ENCODE results near the gene CAPN10.

CAPN10 gene

DNA sequence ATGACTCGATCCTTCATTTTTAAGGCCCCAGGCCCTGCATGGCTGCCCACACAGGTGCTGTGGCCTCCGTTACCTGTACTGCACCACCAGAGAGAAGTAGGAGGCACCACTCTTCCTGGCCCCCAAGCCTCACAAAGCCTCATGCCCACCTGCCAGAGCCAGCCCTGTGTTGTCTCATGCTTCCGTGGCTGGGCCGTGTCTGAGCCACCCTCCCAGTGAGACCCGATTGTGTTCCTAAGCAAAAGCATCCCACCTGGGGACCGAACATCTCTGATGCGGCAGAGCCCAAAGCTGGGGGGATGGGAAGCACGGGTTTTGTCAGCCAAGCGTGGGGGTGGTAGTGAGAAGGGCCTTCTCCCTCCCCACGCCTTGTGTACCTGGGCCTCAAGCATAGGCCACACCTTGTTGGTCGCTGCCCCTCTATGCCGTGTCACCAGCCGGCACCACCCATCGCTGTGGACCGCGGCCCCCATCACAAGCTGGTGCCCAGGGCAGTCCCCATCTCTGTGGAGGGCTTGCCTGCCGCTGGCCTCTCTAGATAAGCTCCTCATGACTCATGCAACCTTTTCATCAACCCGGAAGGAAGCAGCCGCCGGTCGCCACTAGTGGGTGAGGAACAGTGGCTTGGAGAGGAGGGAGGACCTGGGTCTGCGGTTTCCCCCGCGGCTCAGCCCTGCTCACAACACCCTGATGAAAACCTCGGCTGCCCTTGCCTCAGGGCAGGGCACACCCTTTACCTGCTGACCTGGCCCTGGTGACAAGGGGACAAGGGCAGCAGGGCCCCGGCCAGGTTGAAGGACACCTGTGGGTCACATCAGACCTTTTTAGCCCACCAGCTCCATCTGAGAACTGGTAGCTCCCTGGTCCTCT is 21.0 kb upstream of the CAPN10 start:
- TF ChIP-seq RAD21 (IDR thresholded peaks at IDR 0.05; ENCODE audit: low read depth) (no peak), EP300 (IDR thresholded peaks at IDR 0.05; ENCODE audit: borderline replicate concordance) (no peak), TAF1 (IDR thresholded peaks at IDR 0.05; ENCODE audit: low read depth) (no peak), CEBPB (IDR thresholded peaks at IDR 0.05) (no peak), YY1 (IDR thresholded peaks at IDR 0.05; ENCODE audit: low read depth) (no peak), NFIC (IDR thresholded peaks at IDR 0.05) (no peak), EGR1 (IDR thresholded peaks at IDR 0.05) (no peak), FOXM1 (IDR thresholded peaks at IDR 0.05; ENCODE audit: borderline replicate concordance, low read depth) (no peak), TCF12 (IDR thresholded peaks at IDR 0.05; ENCODE audit: low read depth) (no peak)
- TF ChIP-seq, protein P1, sequence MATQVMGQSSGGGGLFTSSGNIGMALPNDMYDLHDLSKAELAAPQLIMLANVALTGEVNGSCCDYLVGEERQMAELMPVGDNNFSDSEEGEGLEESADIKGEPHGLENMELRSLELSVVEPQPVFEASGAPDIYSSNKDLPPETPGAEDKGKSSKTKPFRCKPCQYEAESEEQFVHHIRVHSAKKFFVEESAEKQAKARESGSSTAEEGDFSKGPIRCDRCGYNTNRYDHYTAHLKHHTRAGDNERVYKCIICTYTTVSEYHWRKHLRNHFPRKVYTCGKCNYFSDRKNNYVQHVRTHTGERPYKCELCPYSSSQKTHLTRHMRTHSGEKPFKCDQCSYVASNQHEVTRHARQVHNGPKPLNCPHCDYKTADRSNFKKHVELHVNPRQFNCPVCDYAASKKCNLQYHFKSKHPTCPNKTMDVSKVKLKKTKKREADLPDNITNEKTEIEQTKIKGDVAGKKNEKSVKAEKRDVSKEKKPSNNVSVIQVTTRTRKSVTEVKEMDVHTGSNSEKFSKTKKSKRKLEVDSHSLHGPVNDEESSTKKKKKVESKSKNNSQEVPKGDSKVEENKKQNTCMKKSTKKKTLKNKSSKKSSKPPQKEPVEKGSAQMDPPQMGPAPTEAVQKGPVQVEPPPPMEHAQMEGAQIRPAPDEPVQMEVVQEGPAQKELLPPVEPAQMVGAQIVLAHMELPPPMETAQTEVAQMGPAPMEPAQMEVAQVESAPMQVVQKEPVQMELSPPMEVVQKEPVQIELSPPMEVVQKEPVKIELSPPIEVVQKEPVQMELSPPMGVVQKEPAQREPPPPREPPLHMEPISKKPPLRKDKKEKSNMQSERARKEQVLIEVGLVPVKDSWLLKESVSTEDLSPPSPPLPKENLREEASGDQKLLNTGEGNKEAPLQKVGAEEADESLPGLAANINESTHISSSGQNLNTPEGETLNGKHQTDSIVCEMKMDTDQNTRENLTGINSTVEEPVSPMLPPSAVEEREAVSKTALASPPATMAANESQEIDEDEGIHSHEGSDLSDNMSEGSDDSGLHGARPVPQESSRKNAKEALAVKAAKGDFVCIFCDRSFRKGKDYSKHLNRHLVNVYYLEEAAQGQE (IDR thresholded peaks at IDR 0.05; ENCODE audit: low read depth): no peak
- TF ChIP-seq, protein P2, sequence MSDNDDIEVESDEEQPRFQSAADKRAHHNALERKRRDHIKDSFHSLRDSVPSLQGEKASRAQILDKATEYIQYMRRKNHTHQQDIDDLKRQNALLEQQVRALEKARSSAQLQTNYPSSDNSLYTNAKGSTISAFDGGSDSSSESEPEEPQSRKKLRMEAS (IDR thresholded peaks at IDR 0.05): no peak

DNA sequence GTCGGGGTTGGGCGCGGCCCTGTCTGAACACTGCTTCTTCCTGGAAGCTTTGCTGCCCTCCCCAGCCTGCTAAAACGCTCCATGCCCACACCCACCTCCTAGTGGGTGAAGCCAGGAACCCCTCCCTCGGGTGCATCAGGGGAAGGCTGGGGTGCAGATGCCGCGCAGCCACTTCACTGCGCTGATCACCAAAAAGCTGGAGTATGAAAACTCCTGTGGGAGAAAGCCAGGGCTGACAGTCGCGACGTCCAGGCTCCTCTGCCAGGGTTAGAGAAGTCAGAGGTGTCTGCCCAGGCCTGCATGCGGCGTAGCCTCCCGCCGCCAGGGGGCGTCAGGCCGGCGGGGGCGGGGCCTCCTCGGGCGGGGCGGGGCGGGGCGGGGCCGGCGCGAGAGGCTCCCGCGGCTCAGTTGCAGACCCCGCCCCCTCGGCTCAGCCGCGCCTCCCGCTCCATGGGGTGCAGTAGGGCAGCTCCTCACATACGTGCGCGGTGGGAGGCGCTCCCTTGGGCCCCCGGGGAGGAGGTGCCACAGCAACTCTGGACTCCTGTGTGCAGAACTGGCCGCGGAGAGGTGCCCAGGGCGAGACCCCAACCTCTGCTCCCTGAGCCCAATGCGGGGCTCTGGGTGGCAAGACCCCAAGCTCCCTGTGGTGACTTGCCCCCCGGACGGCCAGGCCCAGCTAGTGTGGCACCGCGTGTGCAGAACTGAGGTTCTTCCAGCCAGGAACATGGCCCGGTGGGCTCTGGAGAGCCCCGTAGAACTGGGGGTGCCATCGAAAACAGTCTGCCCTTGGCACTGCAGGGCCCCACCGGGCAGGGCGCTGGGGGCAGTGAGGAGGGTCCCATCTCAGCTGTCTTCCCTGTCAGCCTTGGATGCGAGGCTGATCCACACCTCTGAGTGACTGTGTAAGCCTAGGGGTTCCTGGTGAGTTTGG is 20.1 kb upstream of the CAPN10 start:
- TF ChIP-seq RAD21 (IDR thresholded peaks at IDR 0.05; ENCODE audit: low read depth) (no peak), EGR1 (IDR thresholded peaks at IDR 0.05) (no peak), NFIC (IDR thresholded peaks at IDR 0.05) (0 out of 2 replicates have a peak, but pooled peaks have one; percentile 9), CEBPB (IDR thresholded peaks at IDR 0.05) (no peak), TCF12 (IDR thresholded peaks at IDR 0.05; ENCODE audit: low read depth) (no peak), ZBTB7A (IDR thresholded peaks at IDR 0.05; ENCODE audit: low read depth) (peak; percentile 59), FOXM1 (IDR thresholded peaks at IDR 0.05; ENCODE audit: borderline replicate concordance, low read depth) (no peak)
- TF ChIP-seq, protein P2 (IDR thresholded peaks at IDR 0.05): no peak; the same call in 1 of the 2 replicates

DNA sequence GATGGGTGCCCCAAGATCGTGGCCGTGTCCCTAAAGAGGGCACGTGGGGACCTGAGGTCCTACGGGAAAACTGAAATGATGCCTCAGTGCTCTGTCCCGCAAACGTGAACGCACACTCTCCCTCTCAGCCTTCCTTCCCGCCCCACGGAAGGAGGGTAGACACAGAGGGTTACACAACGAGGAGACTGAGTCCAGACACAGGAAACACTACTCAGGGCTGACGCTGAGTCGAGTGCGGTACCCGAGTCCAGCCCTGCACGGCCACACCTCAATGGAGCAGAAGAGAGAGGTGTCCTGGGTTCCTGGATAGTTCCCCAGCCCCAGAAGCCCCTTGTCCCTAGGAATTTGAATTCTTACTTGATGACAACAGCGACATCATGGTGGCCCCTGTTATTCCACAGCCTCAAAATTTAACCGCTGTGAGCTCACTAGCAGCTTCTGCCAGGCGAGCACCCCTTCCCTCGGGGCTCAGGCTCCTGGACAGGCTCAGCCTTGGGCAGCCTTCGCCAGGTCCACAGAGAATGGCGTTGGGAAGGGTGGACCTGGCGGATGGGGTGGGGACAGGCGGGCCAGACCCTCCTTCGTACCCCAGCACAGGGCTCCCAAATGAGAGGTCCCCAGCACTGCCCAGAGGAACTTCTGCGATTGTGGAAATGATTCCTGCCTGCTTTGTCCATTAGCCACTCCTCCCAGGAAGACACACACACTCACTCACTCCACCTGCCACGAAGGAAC is 19.2 kb upstream of the CAPN10 start:
- TF ChIP-seq TEAD4 (IDR thresholded peaks at IDR 0.05) (no peak), EP300 (IDR thresholded peaks at IDR 0.05; ENCODE audit: borderline replicate concordance) (no peak), FOXM1 (IDR thresholded peaks at IDR 0.05; ENCODE audit: borderline replicate concordance, low read depth) (no peak), CEBPB (IDR thresholded peaks at IDR 0.05) (no peak), ZBTB7A (IDR thresholded peaks at IDR 0.05; ENCODE audit: low read depth) (no peak), NFIC (IDR thresholded peaks at IDR 0.05) (no peak), TAF1 (IDR thresholded peaks at IDR 0.05; ENCODE audit: low read depth) (no peak), YY1 (IDR thresholded peaks at IDR 0.05; ENCODE audit: low read depth) (no peak), CREB1 (IDR thresholded peaks at IDR 0.05; ENCODE audit: low read depth) (no peak), RAD21 (IDR thresholded peaks at IDR 0.05; ENCODE audit: low read depth) (no peak), EGR1 (IDR thresholded peaks at IDR 0.05) (no peak), TCF12 (IDR thresholded peaks at IDR 0.05; ENCODE audit: low read depth) (no peak)
- TF ChIP-seq, protein P1 (IDR thresholded peaks at IDR 0.05; ENCODE audit: low read depth): no peak
- TF ChIP-seq, protein P3, sequence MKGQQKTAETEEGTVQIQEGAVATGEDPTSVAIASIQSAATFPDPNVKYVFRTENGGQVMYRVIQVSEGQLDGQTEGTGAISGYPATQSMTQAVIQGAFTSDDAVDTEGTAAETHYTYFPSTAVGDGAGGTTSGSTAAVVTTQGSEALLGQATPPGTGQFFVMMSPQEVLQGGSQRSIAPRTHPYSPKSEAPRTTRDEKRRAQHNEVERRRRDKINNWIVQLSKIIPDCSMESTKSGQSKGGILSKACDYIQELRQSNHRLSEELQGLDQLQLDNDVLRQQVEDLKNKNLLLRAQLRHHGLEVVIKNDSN (IDR thresholded peaks at IDR 0.05): no peak
- TF ChIP-seq, protein P2 (IDR thresholded peaks at IDR 0.05): no peak

DNA sequence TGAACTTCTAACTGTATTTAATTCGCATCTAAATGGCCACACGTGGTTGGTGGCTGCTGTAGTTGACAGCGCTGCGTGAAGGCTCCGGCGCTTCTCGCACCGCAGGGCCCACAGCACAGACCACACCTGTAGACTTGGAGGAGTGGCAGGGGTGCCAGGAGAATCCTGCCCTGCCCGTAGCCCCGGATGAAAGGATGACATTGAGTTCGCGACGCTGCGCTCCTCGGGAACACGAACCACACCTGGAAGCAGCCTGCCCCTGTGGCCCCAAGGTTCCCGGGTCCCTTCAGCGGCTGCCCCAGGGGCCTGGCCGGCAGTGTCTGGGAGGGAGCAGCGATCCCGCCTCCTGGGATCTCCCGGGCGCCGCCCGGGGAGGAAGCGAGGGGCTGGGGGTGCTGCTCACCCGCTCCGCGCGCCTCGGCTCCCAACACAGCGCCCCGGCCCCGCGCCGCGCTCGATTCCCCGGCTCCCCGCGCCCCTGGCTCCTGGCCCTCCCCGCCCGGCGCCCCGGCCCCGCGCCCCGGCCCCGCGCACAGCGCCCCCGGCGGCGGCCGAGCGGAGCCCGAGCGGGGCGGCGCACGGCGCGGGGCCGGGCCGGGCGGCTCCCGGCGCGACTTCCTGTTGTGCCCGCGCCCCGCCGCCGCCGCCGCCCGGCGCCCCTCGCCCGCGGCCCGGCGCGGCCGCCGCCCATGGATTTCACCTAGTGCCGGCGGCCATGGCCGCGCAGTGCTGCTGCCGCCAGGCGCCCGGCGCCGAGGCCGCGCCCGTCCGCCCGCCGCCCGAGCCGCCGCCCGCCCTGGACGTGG is 18.5 kb upstream of the CAPN10 start, which contains the start of gene RNPEPL1:
Gene RNPEPL1, plus strand, starts transcription at position 613 of the 806 bp plus-strand sequence. Its CDS starts 103 bp downstream, at position 716.
- TF ChIP-seq TEAD4 (IDR thresholded peaks at IDR 0.05) (no peak), RAD21 (IDR thresholded peaks at IDR 0.05; ENCODE audit: low read depth) (no peak), ZBTB7A (IDR thresholded peaks at IDR 0.05; ENCODE audit: low read depth) (no peak), YY1 (IDR thresholded peaks at IDR 0.05; ENCODE audit: low read depth) (no peak), CREB1 (IDR thresholded peaks at IDR 0.05; ENCODE audit: low read depth) (no peak)
- TF ChIP-seq, protein P2 (IDR thresholded peaks at IDR 0.05): peak; percentile 84
- TF ChIP-seq, protein P3 (IDR thresholded peaks at IDR 0.05): no peak

All from Ishikawa (cell line).